HepG2 (cell line): ENCODE results near the gene SPACA4. TPM values are rescaled to one million over a fixed set of nuclear protein-coding genes. Genes with fewer than 3 reads are reported as not detected.

Source experiments
- ELF3 ChIP-seq: IDR thresholded peaks from 2 replicates; pipeline ENCODE4 v1.6.1; 2016; ENCODE audit warnings: missing genetic modification reagents, missing compliant biosample characterization
- FOSL1 ChIP-seq: sonication (generic); formaldehyde crosslinking; IDR thresholded peaks from 2 replicates; pipeline ENCODE4 v1.9.0; 2021; ENCODE audit warnings: missing genetic modification reagents, borderline replicate concordance
- HMG20A ChIP-seq: IDR thresholded peaks from 2 replicates; pipeline ENCODE4 v1.6.1; 2016; ENCODE audit warnings: borderline replicate concordance
- HOXA9 ChIP-seq: sonication (generic); formaldehyde crosslinking; IDR thresholded peaks from 2 replicates; pipeline ENCODE4 v1.8.1; 2022; ENCODE audit warnings: missing genetic modification reagents, mild to moderate bottlenecking, moderate library complexity, borderline replicate concordance
- IRF2 ChIP-seq: IDR thresholded peaks from 2 replicates; pipeline ENCODE4 v1.6.1; 2018; ENCODE audit warnings: missing genetic modification reagents, missing compliant biosample characterization
- MAFK ChIP-seq, 2 experiments: IDR thresholded peaks in 1 of 2; conservative IDR thresholded peaks in 1 of 2; 2 replicates each; pipeline ENCODE4 v1.6.1; 2011; ENCODE audit warnings: improper control_type of control experiment in 2 of 2, low read length in 2 of 2
- NR1H2 ChIP-seq: sonication (generic); formaldehyde crosslinking; IDR thresholded peaks from 2 replicates; pipeline ENCODE4 v1.8.1; 2022; ENCODE audit warnings: low read depth, missing genetic modification reagents, borderline replicate concordance
- PAF1 ChIP-seq: IDR thresholded peaks from 2 replicates; pipeline ENCODE4 v1.6.1; 2016; ENCODE audit warnings: missing genetic modification reagents, missing compliant biosample characterization
- SPEN ChIP-seq: sonication (generic); formaldehyde crosslinking; IDR thresholded peaks from 2 replicates; pipeline ENCODE4 v1.5.1; 2020; ENCODE audit warnings: low read depth, mild to moderate bottlenecking, missing genetic modification reagents
- ZNF333 ChIP-seq: sonication (generic); formaldehyde crosslinking; IDR thresholded peaks from 2 replicates; pipeline ENCODE4 v1.4.0; 2020; ENCODE audit warnings: mild to moderate bottlenecking, missing genetic modification reagents, borderline replicate concordance
- ZNF431 ChIP-seq: sonication (generic); formaldehyde crosslinking; IDR thresholded peaks from 2 replicates; pipeline ENCODE4 v1.9.0; 2022; ENCODE audit warnings: missing genetic modification reagents, low read depth, mild to moderate bottlenecking, borderline replicate concordance
- ZNF781 ChIP-seq: sonication (generic); formaldehyde crosslinking; IDR thresholded peaks from 2 replicates; pipeline ENCODE4 v1.5.1; 2020; ENCODE audit warnings: borderline replicate concordance, mild to moderate bottlenecking, missing genetic modification reagents; ENCODE audit errors: not compliant biosample characterization
- ZSCAN31 ChIP-seq: sonication (generic); formaldehyde crosslinking; IDR thresholded peaks from 2 replicates; pipeline ENCODE4 v1.5.0; 2020; ENCODE audit warnings: low read depth, mild to moderate bottlenecking, missing genetic modification reagents
- polyA plus RNA-seq, 8 experiments: library from polyadenylated mRNA; depleted of rRNA in 3 of 8; stranded (reverse) in 7 of 8; unstranded in 1 of 8; fragments of >200 nt; fragmentation: Illumina TruSeq in 4 of 8; extraction: Trizol in 4 of 8; gene quantifications; 2 replicates each; pipeline versions ENCODE4 v1.2.1 to v1.2.3, GENCODE V29; 2011 to 2016; ENCODE audit warnings: low read depth in 4 of 8, missing spikeins in 1 of 8, mixed read lengths in 1 of 8; ENCODE audit not compliant: insufficient read depth in 1 of 8
- total RNA-seq, 5 experiments: library from RNA; depleted of rRNA; stranded (reverse); fragments of >200 nt; fragmentation: Illumina TruSeq; extraction: Trizol; gene quantifications; 2 replicates each; pipeline ENCODE4 v1.2.3, GENCODE V29; 2016; ENCODE audit warnings: low read depth in 1 of 5
- TF ChIP-seq, protein P1 (sequence below): sonication (generic); formaldehyde crosslinking; IDR thresholded peaks from 2 replicates; pipeline ENCODE4 v1.4.0; 2020; ENCODE audit warnings: missing genetic modification reagents, borderline replicate concordance
- TF ChIP-seq, protein P2 (sequence below): sonication (generic); formaldehyde crosslinking; conservative IDR thresholded peaks from 2 replicates; pipeline ENCODE4 v1.4.0; 2020; ENCODE audit warnings: mild to moderate bottlenecking, missing genetic modification reagents, moderate library complexity
- TF ChIP-seq, protein P3 (sequence below): sonication (generic); formaldehyde crosslinking; IDR thresholded peaks from 2 replicates; pipeline ENCODE4 v1.8.0; 2022; ENCODE audit warnings: mild to moderate bottlenecking, missing genetic modification reagents
- TF ChIP-seq, protein P4 (sequence below): sonication (generic); formaldehyde crosslinking; IDR thresholded peaks from 2 replicates; pipeline ENCODE4 v1.4.0; 2020; ENCODE audit warnings: missing genetic modification reagents
- TF ChIP-seq, protein P5 (sequence below): sonication (generic); formaldehyde crosslinking; IDR thresholded peaks from 2 replicates; pipeline ENCODE4 v1.5.0; 2020; ENCODE audit warnings: missing genetic modification reagents

Gene SPACA4
- total and polyA plus RNA-seq, 2 of the 13 experiments (the other 11 are each of a cell fraction or from before 2014, with no cell fraction given) = not detected

DNA sequence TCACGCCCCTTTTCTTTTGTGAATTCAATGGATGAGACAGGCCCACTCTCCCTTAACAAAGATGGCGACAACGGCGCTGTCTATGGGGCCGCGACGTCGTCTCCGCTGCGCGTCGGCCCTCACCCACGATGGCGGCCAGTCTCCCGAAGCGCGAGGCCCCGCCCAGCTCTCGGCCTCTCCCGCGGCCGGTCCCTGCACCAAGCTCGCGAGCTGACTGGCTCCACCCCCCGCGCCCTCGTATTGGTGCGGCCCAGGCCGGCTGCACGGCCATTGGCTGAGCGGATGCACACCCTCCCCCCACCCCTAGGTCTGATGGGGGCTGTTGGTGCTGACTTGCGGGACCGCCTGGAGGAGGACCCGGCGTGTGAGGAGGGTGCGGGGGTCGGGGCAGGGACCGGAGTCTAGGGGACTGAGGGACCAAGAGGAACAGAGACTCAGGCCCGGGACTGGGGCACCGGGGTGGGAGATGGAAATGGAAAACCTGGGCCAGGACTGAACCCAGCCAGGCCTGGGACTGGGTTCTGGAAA is 17.6 kb downstream of the SPACA4 start (continued):
- TF ChIP-seq, protein P1, sequence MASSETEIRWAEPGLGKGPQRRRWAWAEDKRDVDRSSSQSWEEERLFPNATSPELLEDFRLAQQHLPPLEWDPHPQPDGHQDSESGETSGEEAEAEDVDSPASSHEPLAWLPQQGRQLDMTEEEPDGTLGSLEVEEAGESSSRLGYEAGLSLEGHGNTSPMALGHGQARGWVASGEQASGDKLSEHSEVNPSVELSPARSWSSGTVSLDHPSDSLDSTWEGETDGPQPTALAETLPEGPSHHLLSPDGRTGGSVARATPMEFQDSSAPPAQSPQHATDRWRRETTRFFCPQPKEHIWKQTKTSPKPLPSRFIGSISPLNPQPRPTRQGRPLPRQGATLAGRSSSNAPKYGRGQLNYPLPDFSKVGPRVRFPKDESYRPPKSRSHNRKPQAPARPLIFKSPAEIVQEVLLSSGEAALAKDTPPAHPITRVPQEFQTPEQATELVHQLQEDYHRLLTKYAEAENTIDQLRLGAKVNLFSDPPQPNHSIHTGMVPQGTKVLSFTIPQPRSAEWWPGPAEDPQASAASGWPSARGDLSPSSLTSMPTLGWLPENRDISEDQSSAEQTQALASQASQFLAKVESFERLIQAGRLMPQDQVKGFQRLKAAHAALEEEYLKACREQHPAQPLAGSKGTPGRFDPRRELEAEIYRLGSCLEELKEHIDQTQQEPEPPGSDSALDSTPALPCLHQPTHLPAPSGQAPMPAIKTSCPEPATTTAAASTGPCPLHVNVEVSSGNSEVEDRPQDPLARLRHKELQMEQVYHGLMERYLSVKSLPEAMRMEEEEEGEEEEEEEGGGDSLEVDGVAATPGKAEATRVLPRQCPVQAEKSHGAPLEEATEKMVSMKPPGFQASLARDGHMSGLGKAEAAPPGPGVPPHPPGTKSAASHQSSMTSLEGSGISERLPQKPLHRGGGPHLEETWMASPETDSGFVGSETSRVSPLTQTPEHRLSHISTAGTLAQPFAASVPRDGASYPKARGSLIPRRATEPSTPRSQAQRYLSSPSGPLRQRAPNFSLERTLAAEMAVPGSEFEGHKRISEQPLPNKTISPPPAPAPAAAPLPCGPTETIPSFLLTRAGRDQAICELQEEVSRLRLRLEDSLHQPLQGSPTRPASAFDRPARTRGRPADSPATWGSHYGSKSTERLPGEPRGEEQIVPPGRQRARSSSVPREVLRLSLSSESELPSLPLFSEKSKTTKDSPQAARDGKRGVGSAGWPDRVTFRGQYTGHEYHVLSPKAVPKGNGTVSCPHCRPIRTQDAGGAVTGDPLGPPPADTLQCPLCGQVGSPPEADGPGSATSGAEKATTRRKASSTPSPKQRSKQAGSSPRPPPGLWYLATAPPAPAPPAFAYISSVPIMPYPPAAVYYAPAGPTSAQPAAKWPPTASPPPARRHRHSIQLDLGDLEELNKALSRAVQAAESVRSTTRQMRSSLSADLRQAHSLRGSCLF = no peak
- TF ChIP-seq, protein P2, sequence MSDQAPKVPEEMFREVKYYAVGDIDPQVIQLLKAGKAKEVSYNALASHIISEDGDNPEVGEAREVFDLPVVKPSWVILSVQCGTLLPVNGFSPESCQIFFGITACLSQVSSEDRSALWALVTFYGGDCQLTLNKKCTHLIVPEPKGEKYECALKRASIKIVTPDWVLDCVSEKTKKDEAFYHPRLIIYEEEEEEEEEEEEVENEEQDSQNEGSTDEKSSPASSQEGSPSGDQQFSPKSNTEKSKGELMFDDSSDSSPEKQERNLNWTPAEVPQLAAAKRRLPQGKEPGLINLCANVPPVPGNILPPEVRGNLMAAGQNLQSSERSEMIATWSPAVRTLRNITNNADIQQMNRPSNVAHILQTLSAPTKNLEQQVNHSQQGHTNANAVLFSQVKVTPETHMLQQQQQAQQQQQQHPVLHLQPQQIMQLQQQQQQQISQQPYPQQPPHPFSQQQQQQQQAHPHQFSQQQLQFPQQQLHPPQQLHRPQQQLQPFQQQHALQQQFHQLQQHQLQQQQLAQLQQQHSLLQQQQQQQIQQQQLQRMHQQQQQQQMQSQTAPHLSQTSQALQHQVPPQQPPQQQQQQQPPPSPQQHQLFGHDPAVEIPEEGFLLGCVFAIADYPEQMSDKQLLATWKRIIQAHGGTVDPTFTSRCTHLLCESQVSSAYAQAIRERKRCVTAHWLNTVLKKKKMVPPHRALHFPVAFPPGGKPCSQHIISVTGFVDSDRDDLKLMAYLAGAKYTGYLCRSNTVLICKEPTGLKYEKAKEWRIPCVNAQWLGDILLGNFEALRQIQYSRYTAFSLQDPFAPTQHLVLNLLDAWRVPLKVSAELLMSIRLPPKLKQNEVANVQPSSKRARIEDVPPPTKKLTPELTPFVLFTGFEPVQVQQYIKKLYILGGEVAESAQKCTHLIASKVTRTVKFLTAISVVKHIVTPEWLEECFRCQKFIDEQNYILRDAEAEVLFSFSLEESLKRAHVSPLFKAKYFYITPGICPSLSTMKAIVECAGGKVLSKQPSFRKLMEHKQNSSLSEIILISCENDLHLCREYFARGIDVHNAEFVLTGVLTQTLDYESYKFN (CRISPR knock-in tag) = no peak
- no peak for TF ChIP-seq PAF1 (CRISPR knock-in tag)
- no peak for TF ChIP-seq ZNF781 (CRISPR knock-in tag)
- TF ChIP-seq HOXA9 (CRISPR knock-in tag) = no peak
- TF ChIP-seq MAFK (conservative IDR thresholded peaks at IDR 0.05 in 1 of 2, IDR thresholded peaks at IDR 0.05 in 1 of 2; ENCODE audit: low read length in 2 of 2) = no peak
- TF ChIP-seq, protein P3, sequence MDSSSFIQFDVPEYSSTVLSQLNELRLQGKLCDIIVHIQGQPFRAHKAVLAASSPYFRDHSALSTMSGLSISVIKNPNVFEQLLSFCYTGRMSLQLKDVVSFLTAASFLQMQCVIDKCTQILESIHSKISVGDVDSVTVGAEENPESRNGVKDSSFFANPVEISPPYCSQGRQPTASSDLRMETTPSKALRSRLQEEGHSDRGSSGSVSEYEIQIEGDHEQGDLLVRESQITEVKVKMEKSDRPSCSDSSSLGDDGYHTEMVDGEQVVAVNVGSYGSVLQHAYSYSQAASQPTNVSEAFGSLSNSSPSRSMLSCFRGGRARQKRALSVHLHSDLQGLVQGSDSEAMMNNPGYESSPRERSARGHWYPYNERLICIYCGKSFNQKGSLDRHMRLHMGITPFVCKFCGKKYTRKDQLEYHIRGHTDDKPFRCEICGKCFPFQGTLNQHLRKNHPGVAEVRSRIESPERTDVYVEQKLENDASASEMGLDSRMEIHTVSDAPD (CRISPR knock-in tag) = no peak
- TF ChIP-seq NR1H2 (CRISPR knock-in tag) = no peak
- TF ChIP-seq, protein P4, sequence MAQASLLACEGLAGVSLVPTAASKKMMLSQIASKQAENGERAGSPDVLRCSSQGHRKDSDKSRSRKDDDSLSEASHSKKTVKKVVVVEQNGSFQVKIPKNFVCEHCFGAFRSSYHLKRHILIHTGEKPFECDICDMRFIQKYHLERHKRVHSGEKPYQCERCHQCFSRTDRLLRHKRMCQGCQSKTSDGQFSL = no peak
- TF ChIP-seq IRF2 (CRISPR knock-in tag) = no peak
- TF ChIP-seq ZSCAN31 (CRISPR knock-in tag) = no peak
- peak; percentile 47; the same call in 1 of the 2 replicates for TF ChIP-seq SPEN (CRISPR knock-in tag)
- TF ChIP-seq ELF3 (CRISPR knock-in tag) = no peak
- no peak for TF ChIP-seq ZNF333 (CRISPR knock-in tag)
- TF ChIP-seq, protein P5, sequence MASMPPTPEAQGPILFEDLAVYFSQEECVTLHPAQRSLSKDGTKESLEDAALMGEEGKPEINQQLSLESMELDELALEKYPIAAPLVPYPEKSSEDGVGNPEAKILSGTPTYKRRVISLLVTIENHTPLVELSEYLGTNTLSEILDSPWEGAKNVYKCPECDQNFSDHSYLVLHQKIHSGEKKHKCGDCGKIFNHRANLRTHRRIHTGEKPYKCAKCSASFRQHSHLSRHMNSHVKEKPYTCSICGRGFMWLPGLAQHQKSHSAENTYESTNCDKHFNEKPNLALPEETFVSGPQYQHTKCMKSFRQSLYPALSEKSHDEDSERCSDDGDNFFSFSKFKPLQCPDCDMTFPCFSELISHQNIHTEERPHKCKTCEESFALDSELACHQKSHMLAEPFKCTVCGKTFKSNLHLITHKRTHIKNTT (CRISPR knock-in tag) = no peak
- TF ChIP-seq ZNF431 (CRISPR knock-in tag) = no peak
- no peak for TF ChIP-seq HMG20A (CRISPR knock-in tag)
- TF ChIP-seq FOSL1 = no peak
